BLaER1 (cell line): ENCODE data around the gene PRAME.
"Not testable (repeated sequence)": the region's sequence is repeated elsewhere in the genome, so short reads cannot be mapped to it uniquely, and the experiment has no call there.

Source experiments
- H3K27ac ChIP-seq: shearing (Covaris generic); formaldehyde crosslinking; 2 replicates; pipeline ENCODE4 v1.8.1; 2022
- H3K27me3 ChIP-seq: shearing (Covaris generic); formaldehyde crosslinking; 2 replicates; pipeline ENCODE4 v1.8.1; 2022
- H3K36me3 ChIP-seq: shearing (Covaris generic); formaldehyde crosslinking; 2 replicates; pipeline ENCODE4 v1.8.1; 2022
- H3K4me1 ChIP-seq: shearing (Covaris generic); formaldehyde crosslinking; 2 replicates; pipeline ENCODE4 v1.8.1; 2022
- H3K4me2 ChIP-seq: shearing (Covaris generic); formaldehyde crosslinking; 2 replicates; pipeline ENCODE4 v1.8.1; 2022
- H3K4me3 ChIP-seq: shearing (Covaris generic); formaldehyde crosslinking; 2 replicates; pipeline ENCODE4 v1.8.1; 2022
- H3K9ac ChIP-seq: shearing (Covaris generic); formaldehyde crosslinking; 2 replicates; pipeline ENCODE4 v1.8.1; 2022
- H3K9me3 ChIP-seq: shearing (Covaris generic); formaldehyde crosslinking; 2 replicates; pipeline ENCODE4 v1.8.1; 2022
- H4K20me1 ChIP-seq: shearing (Covaris generic); formaldehyde crosslinking; 2 replicates; pipeline ENCODE4 v1.8.1; 2022
- Cebpa-rat ChIP-seq: shearing (Covaris generic); IDR thresholded peaks from 2 replicates; pipeline ENCODE4 v1.8.1; 2022

PRAME gene

GRCh38 chr22:22583030-22583429 lies 24.0 kb upstream of the PRAME start:
- peaks cover 40% of the 10 kb centered on the region for H3K4me1 ChIP-seq
- H3K27ac ChIP-seq: no peak overlapping the region
- no peak overlapping the region for H3K9ac ChIP-seq
- no peak for TF ChIP-seq Cebpa-rat
- no peak overlapping the region for H3K4me3 ChIP-seq
- no peaks in the 10 kb centered on the region for H3K27me3 ChIP-seq
- no peak overlapping the region for H3K4me2 ChIP-seq
- no peaks in the 10 kb centered on the region for H3K9me3 ChIP-seq
- H3K36me3 ChIP-seq: no peaks in the 10 kb centered on the region
- H4K20me1 ChIP-seq: no peaks in the 10 kb centered on the region

DNA sequence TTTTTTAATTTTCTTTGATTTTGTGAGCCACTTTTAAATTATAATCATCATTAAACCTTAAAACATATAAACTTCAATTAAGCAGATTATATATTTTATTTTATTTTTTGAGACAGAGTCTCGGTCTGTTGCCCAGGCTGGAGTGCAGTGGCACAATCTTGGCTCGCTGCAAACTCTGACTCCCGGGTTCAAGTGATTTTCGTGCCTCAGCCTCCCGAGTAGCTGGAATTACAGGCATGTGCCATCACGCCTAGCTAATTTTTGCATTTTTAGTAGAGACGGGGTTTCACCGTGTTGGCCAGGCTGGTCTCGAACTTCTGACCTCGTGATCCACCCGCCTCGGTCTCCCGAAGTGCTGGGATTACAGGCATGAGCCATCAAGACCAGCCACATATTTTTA lies 22.5 kb upstream of the PRAME start:
- H3K9me3 ChIP-seq, H3K4me2 ChIP-seq, H4K20me1 ChIP-seq, H3K4me3 ChIP-seq, H3K9ac ChIP-seq, H3K27ac ChIP-seq, H3K36me3 ChIP-seq, H3K27me3 ChIP-seq: not testable (repeated sequence)
- peaks cover 38% of the 10 kb centered on the region for H3K4me1 ChIP-seq

- peak overlapping the region; percentile 78 for H3K27ac ChIP-seq
- peak overlapping the region; percentile 19; the same call in 1 of the 2 replicates for H3K4me3 ChIP-seq
- no peaks in the 10 kb centered on the region for H3K27me3 ChIP-seq
- peak overlapping the region; percentile 79 for H3K4me2 ChIP-seq
- peaks cover 36% of the 10 kb centered on the region for H3K4me1 ChIP-seq
- H3K36me3 ChIP-seq: no peaks in the 10 kb centered on the region
- no peak for TF ChIP-seq Cebpa-rat
- no peaks in the 10 kb centered on the region for H3K9me3 ChIP-seq
- H4K20me1 ChIP-seq: no peaks in the 10 kb centered on the region
- no peak overlapping the region for H3K9ac ChIP-seq
These were observed 21.0 kb upstream of the PRAME start for GRCh38 chr22:22579869-22580604.

- Histone ChIP-seq H3K4me1 (peaks cover 41% of the 10 kb centered on the region), H3K36me3 (no peaks in the 10 kb centered on the region), H3K27me3 (no peaks in the 10 kb centered on the region), H3K9me3 (no peaks in the 10 kb centered on the region), H3K4me2 (peak overlapping the region; percentile 79), H3K4me3 (peak overlapping the region; percentile 19; the same call in 1 of the 2 replicates), H3K9ac (peak overlapping the region; percentile 23; the same call in 1 of the 2 replicates), H3K27ac (peak overlapping the region; percentile 78), H4K20me1 (no peaks in the 10 kb centered on the region)
- TF ChIP-seq Cebpa-rat: no peak
These were observed 19.8 kb upstream of the PRAME start for GRCh38 chr22:22578702-22579424.

DNA sequence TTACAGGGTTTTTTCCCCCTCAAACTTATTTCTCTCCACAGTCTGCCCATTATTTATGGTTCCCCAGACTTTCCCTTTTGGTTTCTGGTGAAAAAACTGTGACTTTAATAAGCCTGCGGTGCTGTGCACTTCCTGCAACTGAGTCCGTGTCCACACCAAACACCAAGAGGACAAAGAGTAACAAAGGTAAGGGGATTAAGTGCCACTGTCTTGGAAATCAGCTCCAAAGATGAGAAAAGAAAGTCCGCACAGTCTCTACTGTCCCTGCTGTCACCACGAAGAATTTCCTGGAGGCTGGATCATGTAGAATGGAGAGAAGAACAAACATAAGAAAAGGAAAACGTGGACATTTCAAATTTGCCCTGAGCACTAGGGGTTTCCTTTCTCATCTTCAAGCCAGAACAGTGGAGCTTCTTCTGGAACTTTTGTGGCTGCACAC lies 17.9 kb upstream of the PRAME start:
- H3K4me1 ChIP-seq: peaks cover 55% of the 10 kb centered on the region
- H3K36me3 ChIP-seq: no peaks in the 10 kb centered on the region
- H3K4me3 ChIP-seq: no peak overlapping the region
- no peak overlapping the region for H3K27ac ChIP-seq
- no peaks in the 10 kb centered on the region for H3K9me3 ChIP-seq
- no peak for TF ChIP-seq Cebpa-rat
- H3K27me3 ChIP-seq: no peaks in the 10 kb centered on the region
- H3K4me2 ChIP-seq: no peak overlapping the region; the same call in 1 of the 2 replicates
- no peaks in the 10 kb centered on the region for H4K20me1 ChIP-seq
- no peak overlapping the region for H3K9ac ChIP-seq

- H4K20me1 ChIP-seq: no peaks in the 10 kb centered on the region
- no peak overlapping the region for H3K4me2 ChIP-seq
- H3K4me1 ChIP-seq: peaks cover 55% of the 10 kb centered on the region
- H3K9ac ChIP-seq: no peak overlapping the region
- no peak for TF ChIP-seq Cebpa-rat
- no peak overlapping the region for H3K4me3 ChIP-seq
- H3K36me3 ChIP-seq: no peaks in the 10 kb centered on the region
- no peaks in the 10 kb centered on the region for H3K27me3 ChIP-seq
- no peaks in the 10 kb centered on the region for H3K9me3 ChIP-seq
- H3K27ac ChIP-seq: no peak overlapping the region
These were observed 17.4 kb upstream of the PRAME start for GRCh38 chr22:22576244-22576988.

- Histone ChIP-seq H3K4me2 (no peak overlapping the region), H3K9me3 (no peaks in the 10 kb centered on the region), H3K4me3 (no peak overlapping the region), H3K4me1 (peaks cover 43% of the 10 kb centered on the region), H3K9ac (no peak overlapping the region), H3K27me3 (no peaks in the 10 kb centered on the region), H3K27ac (no peak overlapping the region), H4K20me1 (no peaks in the 10 kb centered on the region), H3K36me3 (no peaks in the 10 kb centered on the region)
- no peak for TF ChIP-seq Cebpa-rat
These were observed 15.3 kb upstream of the PRAME start for GRCh38 chr22:22574361-22574760.

GRCh38 chr22:22573047-22573889 lies 14.2 kb upstream of the PRAME start:
- peak overlapping the region; percentile 83 for H3K4me2 ChIP-seq

GRCh38 chr22:22571862-22572261 lies 12.8 kb upstream of the PRAME start:
- peaks cover 41% of the 10 kb centered on the region for H3K4me1 ChIP-seq
- H3K9ac ChIP-seq: no peak overlapping the region
- H3K4me2 ChIP-seq: no peak overlapping the region
- TF ChIP-seq Cebpa-rat: no peak
- no peaks in the 10 kb centered on the region for H4K20me1 ChIP-seq
- H3K4me3 ChIP-seq: no peak overlapping the region
- H3K36me3 ChIP-seq: no peaks in the 10 kb centered on the region
- H3K27ac ChIP-seq: no peak overlapping the region
- H3K27me3 ChIP-seq: no peaks in the 10 kb centered on the region
- no peaks in the 10 kb centered on the region for H3K9me3 ChIP-seq

More at GRCh38 chr22:22573047-22573889, 14.2 kb upstream of the PRAME start:
- no peak for TF ChIP-seq Cebpa-rat
- Histone ChIP-seq H3K27ac (no peak overlapping the region), H3K4me1 (peaks cover 37% of the 10 kb centered on the region), H4K20me1 (no peaks in the 10 kb centered on the region), H3K9me3 (no peaks in the 10 kb centered on the region), H3K9ac (no peak overlapping the region), H3K27me3 (no peaks in the 10 kb centered on the region), H3K36me3 (no peaks in the 10 kb centered on the region), H3K4me3 (no peak overlapping the region)
